K562 (cell line): ENCODE data around the gene CTNNA3. TPM values are rescaled to one million over a fixed set of nuclear protein-coding genes. Genes with fewer than 3 reads are reported as not detected.

Source experiments
- CHD7 ChIP-seq: fragments of 200-600 bp; sonication (generic); IDR thresholded peaks from one replicate; pipeline ENCODE4 v1.6.1; 2012; ENCODE audit warnings: mild to moderate bottlenecking, low read depth, low read length, inconsistent platforms
- OTX1 ChIP-seq: fragments of 450-650 bp; formaldehyde crosslinking; IDR thresholded peaks from 2 replicates; pipeline ENCODE4 v1.4.0; 2022; ENCODE audit warnings: mild to moderate bottlenecking
- ZKSCAN8 ChIP-seq: fragments of 200-800 bp; sonication (Bioruptor generic); IDR thresholded peaks from 2 replicates; pipeline ENCODE4 v1.6.1; 2016; ENCODE audit warnings: missing genetic modification characterization, missing compliant biosample characterization
- polyA plus RNA-seq, 8 experiments: library from polyadenylated mRNA; depleted of rRNA in 4 of 8; stranded (reverse) in 5 of 8; unstranded in 3 of 8; fragments of >200 nt; fragmentation: Nextera tagmentation in 2 of 8; fragmentation: Illumina TruSeq in 1 of 8; extraction: Ambion mirVana in 2 of 8; extraction: Trizol in 1 of 8; gene quantifications; 2 replicates each; pipeline versions ENCODE4 v1.2.1 to v1.2.3, GENCODE V29; 2011 to 2014; ENCODE audit warnings: inconsistent platforms in 1 of 8, missing spikeins in 1 of 8
- total RNA-seq, 7 experiments: library from RNA; depleted of rRNA in 6 of 7; stranded (reverse); fragments of >200 nt in 6 of 7; fragmentation: Illumina TruSeq in 2 of 7; extraction: Trizol in 2 of 7; gene quantifications; 2 replicates each; pipeline versions ENCODE4 v1.2.1 to v1.2.3, GENCODE V29; 2011 to 2021; ENCODE audit warnings: low replicate concordance in 1 of 7

Gene CTNNA3
- total and polyA plus RNA-seq, 9 of the 15 experiments (the other 6 are each of a cell fraction or from before 2014, with no cell fraction given), result 0.04 TPM; not detected in 8

GRCh38 chr10:66811211-66811610, 884.8 kb downstream of the CTNNA3 start (continued):
- TF ChIP-seq CHD7 (no peak), ZKSCAN8 (no peak), OTX1 (CRISPR knock-in tag) (no peak)
- TF ChIP-seq, all 486 proteins: peak for 0
